Fibroblast of lung (primary cell): ENCODE results near the gene TMEM151B.

Experiments
- CTCF ChIP-seq, 2 donors: IDR thresholded peaks in 1 of 2; conservative IDR thresholded peaks in 1 of 2; 1 replicate in 1 of 2; 2 replicates in 1 of 2; pipeline ENCODE4 v1.5.1; 2011 to 2012; ENCODE audit warnings: low read length in 2 of 2, control low read depth in 1 of 2, inconsistent platforms in 1 of 2, low read depth in 1 of 2, mild to moderate bottlenecking in 1 of 2
- EZH2 ChIP-seq: IDR thresholded peaks from 2 replicates; pipeline ENCODE4 v1.5.1; 2012; ENCODE audit warnings: low read length, control low read depth, mild to moderate bottlenecking; ENCODE audit errors: missing control alignments

- TF ChIP-seq CTCF (conservative IDR thresholded peaks at IDR 0.05 in 1 of 2, IDR thresholded peaks at IDR 0.05 in 1 of 2; ENCODE audit: low read depth in 1 of 2, low read length in 2 of 2) = no peak
- no peak for TF ChIP-seq EZH2
Observed at GRCh38 chr6:44289726-44290260, 19.5 kb downstream of the TMEM151B start.
